NCI-H748 (cell line): ENCODE results near the gene VPS13D.

Source experiments
- DNase-seq: peaks from one replicate; lab custom pipeline; 2025; ENCODE audit not compliant: unreplicated experiment; lab: John Stamatoyannopoulos, UW

The VPS13D gene

DNA sequence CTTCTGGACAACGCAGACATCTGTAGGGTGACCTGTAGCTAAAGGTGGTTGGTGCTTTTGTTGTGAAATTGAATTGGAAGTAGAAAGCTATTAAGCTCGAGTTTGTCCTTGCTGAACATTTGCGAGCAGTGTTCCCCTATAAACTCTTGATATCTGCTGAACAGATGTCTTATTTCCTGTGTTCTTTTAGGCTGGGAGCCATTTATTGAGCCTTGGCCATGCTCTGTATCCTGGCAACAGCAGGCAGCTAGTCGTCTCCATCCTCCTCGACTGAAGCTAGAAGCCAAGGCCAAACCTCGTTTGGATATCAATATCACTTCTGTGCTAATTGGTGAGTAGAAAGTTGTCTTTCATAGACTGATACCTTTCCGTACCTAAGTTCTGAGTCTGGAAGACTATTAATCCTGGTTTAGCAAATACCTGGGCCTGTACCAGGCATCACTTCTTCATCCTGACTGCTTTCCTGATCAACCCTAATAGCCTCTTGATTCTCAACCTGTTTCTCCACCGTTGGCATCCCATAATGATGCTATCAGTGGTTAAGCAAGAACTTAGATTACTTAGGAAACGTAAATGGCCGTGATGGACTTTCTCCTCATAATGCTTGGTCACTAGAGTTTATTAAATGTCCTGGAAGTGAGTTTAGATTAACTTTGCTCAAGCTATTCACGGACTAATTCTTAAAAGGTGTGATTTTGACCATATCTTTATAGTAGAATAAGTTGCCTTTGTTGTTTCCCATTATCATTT lies 103.4 kb downstream of the VPS13D start:
- no peak for DNase-seq

DNA sequence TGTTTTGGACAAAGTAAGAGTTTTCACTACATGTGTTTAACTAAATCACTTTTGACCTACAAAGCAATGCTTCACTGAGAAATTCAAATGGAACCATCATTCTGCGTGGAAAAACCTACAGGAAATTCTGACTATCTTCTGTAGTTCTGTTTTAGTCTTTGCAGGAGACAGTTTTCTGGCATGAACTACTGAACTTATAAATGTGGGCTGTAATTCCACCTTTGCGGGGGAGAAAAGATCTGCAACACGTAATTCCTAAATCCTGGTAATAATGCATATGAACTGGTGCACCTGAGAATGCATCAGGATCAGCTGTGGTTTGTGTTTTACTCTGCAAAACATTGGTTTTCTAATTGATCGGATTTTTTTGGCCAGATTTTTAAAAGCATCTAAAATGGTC lies 106.0 kb downstream of the VPS13D start:
- no peak for DNase-seq

DNA sequence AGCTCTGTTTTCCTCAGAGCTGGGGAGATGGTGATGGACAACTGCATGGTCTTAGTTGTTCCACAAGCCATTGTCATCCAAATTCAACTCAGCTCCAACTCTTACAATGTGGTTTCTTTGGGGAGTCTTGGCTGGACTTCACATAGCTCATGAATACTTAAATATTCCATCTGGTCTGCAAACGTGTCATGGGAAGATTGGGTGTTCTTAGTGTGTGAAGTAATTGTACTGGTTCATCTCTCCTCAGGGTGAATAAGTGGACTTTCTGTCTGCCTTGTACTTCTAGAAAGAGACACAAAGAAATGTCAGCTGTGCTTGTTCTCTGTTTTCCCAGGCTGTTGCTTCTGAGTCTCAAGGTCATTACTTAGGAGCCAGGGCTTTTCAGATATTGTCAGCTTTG lies 106.6 kb downstream of the VPS13D start:
- DNase-seq: no peak

DNA sequence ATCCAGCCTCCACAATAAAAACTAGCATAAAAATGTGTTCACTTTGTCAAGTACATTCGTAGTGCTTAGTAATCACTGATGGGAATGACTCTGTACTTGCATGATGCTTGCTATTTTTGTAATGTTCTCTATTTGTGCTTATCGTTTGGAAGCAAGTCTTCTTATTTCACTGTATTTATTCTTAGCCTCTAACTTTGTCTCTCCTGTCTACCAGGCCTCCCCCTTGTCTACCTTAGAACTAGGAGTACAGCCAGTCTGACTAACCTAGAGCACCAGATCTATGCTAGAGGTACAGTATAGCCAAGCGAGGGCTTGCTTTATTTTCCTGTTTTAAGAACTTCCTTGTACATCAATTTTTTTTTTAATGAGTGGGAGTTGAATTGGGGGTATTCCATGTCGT lies 108.2 kb downstream of the VPS13D start:
- DNase-seq: no peak

DNA sequence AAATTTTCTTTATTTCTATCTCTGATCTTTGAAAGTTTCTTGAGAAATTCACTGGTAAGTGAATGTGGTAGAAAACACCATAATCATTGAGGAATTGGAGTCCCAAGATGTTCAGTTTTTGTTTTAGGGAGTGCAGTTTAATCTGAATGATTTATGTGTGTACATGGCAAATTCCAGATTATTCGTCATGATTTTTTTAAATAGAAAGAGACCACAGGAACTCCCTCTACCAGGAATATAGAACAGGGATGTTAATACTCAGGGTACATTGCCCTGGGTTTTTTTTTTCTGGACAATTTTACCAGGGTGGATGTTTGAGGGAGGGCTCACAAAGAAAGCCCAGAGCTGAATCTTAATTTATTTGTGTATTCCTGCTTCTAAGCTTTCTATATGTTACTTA lies 109.0 kb downstream of the VPS13D start:
- no peak for DNase-seq

DNA sequence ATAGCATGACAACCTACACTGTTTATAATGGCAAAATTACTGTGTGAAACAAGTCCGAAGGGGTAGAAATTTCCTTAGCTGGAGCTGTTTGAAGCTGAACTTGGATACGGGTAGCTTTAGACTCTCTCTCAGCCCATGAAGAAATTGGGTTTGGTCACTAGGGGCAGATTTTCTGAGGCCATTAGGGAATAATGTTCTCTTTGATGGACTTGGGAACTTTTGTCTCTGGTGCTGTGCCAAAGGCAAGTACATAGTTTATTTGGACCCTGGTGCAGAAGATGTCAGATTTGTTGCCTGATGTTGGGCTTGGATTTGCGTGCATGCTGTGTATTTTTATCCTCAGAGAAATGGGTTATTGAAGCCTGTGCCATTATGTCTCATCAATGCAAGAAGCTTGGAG lies 109.6 kb downstream of the VPS13D start:
- peak; percentile 62 for DNase-seq

DNA sequence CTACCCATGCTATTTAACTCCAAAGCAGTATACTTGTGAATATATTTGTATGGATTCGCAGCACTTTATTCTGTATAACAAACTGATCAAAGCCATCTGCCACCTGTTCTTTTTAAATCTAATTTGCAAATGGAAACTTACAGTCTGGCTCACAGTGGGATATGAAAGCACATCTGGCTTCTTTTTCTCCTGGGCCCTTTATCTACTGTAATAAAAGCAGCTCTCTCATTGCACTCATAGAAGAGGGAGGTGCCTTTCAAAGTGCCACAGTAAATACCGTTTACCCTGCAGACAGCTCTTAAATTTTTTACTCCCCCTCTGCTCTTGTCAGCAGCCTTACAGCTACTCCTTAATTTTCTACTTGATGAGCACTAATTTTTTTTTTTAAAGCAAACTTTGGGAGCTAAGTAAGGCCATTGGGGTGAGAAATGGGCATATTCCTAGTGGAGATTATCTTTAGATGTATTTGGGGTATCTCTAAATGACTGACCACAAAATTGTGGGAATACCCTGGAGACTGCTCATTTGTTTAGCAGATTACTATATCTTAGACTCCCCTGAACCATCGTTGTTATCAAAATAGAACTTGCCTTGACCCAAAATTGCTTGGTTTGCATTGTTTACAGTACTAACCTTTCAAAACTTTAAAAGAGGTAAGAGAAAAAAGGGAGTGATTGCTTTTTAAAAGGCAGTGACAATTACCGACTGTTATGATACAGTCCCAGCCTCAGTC lies 110.1 kb downstream of the VPS13D start:
- peak; percentile 80 for DNase-seq

DNA sequence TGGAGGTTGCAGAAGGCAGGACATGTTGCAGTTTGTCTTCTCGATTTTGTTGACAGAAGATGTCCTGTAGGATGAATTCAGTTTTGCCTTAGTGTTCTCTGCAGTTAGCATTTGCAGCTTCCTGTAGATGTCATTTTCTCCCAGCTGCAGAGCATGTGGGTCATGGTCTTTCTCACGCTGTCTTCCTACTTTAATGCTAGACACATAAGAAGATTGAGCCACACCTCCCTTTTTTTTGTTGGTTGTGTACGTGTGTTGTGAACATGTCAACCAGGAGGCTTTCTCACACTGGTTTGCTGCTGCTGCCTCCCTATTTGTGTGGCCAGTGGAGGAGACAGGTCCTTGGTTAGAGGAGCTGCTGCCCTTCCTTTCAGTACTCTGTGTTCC lies 110.7 kb downstream of the VPS13D start:
- DNase-seq: peak; percentile 35

DNA sequence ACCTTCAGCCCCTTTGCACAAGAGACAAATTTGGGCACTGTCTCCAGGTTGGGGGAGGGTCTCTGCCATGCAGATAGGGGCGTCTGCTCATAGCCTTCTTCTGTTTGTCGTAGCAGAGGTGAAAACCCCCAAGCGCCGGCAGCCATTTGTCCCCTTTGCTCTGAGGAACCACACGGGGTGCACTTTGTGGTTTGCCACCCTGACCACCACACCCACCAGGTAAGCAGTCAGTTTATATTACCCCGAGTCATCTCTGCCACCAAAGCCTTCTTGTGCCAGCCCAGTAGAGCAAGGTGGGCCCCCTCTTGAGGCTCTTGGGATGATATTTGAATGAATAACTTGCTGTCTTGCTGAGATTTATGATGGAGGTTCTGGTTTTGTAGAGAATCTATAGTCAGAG lies 111.8 kb downstream of the VPS13D start:
- DNase-seq: no peak

DNA sequence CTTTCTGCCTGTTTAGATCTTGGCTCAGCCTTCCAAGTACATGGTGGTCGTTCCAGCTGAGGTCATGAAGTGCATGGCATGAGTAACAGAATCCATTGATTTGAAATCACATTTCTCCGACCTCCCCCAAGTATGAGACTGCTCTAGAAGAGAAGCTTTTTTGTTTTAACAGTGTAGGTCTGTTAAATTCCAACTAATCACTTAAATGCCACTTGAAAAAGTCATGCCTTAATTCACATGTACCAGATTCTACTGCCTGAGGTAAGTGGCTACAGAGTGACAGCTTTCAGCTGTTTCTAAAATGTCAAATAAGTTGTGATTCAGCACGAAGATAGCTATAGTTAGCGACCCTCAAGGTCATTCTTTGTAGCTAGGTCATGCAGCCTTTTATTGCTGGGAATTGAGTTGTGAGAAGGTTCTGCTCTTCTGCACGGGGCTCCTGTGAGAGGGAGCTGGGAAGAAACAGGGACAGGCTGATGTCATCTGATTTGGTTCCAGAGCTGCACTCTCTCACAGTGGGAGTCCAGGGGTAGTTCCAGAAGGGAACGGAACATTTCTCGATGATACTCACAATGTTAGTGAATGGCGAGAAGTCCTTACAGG lies 112.7 kb downstream of the VPS13D start:
- no peak for DNase-seq

DNA sequence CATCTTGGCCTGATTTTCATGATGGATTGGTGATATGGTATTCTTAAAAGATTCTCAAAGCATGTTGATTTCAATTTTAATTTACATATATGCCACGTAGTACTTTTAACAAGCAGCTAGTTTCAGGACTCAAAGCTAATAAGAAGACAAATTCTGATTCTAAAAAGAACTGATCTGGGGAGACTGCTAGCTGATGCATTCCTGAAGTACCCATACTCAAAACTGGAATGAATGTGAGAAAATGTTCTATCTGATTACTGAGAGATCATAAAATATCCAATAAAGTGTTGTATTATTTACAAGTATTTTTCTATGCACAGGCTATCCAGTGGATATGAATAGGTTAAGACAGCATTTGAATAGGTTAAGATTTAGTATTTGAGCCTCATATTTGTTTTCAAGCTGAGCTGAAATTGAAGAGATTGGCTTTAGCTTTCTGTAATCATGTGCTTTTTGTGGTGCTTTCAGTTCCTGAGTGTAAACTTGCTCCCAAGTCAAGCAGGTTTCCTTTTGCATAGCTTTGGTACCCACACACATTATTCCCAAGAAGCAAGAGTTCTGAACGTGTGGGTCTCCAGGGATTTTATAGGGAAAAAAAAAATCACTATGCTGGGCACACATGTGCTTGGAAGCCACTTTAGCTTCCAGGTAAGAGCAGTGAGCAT lies 114.1 kb downstream of the VPS13D start:
- DNase-seq: no peak

DNA sequence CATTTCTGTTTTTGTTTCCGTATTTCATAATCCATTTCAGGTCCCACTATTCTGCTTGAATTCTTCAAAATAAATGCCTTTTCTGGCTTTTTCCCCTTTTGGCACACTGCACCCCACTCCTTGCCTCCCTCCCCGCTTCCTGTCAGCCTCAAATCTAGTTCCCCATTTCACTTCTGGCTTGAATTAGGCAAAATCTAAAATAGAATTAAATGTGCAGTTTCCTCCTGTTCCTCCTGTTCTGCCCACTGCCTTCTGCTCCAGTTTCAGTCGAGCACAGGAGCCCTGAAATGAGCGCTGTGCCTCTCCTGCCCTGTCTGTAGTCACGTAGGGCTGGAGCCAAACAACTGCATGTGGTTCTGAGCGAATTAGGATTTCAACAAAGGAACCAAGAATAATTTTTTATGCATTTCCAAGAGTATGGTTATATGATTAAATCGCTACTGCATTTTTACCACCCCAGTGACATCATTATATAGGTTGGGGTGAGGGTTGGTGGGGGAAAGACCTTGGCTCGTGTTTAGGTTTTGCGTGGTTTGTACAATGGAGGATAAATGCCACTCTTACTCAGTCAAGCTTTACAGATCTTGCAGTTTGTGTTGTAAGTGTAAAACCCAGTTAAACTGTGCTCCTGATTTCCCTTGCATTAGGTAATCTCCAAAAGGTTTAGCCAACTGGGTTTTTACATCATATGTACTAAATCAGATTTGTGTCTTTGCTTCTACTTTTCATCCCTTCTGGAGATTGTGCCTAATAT lies 114.9 kb downstream of the VPS13D start:
- DNase-seq: no peak

DNA sequence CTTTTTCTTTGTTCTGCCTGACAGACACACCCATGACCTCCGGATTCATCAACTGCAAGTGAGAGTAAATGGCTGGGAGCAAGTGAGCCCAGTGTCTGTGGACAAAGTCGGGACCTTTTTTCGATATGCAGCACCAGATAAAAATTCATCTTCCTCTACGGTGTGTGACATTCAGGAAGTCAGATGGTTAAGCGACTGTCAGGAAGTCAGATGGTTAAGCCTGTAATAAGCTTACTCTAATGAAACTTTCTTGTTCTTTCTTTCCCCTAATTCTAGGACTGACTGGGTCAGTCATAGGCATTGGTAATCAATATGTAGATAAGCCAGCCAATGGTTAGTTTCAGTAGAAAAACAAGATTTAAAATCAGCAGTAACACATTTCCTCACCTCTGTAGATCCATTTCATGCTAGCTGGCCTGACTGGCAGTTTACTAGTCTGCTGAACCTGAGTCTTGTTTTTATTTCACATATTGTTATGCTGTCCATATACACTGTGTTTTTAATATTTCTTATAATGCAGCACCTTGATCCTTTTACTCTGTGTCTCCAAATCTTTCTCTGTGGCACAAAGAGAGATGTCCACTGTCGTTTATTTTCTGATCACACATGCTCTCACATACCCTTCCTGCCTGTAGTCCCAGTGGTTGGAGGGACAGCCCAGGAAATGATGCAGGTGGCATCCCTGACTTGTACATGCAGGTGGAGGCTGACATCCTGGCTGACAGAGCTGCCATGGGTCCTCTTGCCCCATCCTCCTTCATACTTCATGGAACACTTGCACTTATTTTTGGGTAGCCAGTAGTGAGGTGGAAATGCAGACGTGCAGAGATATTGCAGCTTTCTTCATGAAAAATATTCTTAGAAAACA lies 115.8 kb downstream of the VPS13D start:
- DNase-seq: no peak

DNA sequence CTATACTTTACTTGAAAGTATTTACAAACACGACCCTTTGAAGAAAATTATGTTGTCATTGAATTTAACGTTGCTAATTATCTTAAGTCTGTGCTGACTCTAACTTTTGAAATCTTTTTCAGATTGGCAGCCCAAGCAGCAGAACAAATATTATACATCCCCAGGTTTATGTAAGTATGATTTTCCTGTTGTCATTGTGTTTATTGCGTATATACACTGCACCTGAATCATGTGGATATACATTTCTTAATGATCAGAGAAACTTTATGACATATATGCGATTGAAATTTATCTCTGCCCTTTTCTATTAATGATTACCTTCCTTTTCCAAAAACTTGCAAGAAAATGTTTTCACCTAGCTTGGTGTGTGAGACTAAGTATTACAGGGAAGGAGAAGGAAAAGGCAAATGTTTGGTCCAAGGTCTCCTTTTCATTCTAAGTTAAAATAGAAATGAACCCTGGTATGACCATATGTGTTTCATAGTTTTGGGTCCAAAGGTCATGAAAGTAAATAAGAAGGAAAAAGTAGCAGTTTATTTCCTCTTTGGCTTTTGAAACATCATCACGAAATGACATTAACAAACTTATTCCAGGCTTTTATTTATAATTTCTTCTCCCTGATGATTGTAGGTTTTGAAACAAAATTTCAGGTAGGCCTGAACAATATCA lies 116.8 kb downstream of the VPS13D start:
- no peak for DNase-seq

DNA sequence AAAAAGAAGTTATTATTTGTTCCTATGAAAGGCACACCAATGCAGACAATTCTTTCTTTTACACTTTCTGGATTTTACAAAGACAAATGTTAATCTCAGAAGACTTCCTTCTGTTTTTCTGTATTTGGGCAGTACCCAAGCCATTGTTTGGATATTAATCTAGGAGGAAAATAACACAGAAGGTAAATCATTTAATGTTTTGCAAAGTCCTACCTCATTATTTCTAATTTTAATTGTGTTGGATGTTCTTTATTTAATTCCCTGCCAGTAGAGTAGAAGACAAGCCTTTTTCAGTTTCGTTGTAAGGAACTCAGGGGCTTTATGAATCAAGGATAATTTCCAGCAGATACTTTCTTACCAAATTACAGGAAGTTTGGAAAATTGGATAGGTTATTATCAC lies 118.3 kb downstream of the VPS13D start:
- DNase-seq: no peak

DNA sequence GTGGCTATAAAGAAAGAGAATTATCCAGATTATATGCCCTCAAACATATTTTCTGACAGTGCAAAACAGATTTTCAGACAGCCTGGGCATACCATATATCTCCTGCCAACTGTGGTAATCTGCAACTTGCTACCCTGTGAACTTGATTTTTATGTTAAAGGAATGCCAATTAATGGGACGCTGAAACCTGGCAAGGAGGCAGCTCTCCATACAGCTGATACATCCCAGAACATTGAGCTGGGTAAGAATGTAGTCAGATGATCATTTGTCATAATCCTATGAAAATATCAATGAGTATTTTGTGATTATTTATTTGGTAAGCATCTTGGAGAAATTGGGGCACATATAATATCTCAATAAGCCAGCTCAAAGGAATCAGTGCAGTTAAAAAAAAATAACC lies 124.2 kb downstream of the VPS13D start:
- no peak for DNase-seq

DNA sequence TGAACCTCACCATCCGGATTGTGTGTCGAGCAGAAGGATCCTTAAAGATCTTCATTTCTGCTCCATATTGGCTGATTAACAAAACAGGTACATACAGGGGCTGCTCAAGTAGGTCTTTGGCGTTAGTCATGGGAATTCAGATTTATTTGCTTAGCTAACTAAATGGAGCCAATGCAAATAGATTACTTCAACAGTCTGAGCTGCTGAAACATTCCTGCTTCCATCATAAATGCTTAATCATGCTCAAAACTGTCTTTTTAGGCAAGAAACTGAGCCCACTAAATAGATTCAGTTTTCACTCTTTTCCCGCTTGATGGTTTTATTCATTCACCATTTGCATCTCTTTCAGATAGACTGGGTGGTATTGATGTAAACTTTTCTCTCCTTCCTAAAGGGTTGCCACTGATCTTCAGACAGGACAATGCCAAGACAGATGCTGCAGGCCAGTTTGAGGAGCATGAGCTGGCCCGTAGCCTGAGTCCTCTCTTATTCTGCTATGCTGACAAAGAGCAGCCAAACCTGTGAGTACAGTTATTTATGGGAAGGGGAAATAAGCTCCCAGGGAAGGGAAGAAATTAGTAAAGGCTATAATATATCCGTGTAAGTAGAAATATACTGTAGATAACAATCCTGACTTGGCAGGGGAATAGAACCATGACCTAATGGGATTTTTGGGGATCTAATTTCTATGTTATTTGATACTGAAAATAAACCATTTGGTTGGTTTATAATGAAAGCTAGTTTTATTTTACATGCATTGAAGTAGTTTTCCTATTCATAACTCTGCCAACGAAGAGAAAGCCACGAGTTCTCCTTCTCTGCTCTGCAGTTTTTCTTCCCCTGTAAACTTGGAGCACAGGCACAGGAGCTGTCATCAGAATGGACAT lies 126.4 kb downstream of the VPS13D start:
- DNase-seq: no peak

DNA sequence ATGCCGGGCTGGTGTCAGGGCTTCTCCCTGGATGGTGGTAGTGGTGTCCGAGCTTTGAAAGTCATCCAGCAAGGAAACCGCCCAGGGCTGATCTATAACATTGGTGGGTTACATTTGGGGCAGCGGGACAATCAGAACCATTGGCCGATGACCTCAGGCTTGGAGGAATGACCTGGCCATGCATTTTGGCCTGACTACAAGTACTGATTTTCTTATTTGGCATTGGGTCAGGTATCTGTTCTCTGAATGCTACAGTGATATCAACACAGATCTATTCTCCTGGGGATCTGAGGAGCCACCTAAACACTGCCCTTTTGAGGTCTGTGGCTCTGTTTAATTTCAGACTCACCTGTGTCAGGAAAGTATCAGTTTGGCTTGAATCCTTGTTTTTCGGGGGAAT lies 128.7 kb downstream of the VPS13D start:
- no peak for DNase-seq
